ENCODE results near the gene CCHCR1.

The CCHCR1 gene

DNA sequence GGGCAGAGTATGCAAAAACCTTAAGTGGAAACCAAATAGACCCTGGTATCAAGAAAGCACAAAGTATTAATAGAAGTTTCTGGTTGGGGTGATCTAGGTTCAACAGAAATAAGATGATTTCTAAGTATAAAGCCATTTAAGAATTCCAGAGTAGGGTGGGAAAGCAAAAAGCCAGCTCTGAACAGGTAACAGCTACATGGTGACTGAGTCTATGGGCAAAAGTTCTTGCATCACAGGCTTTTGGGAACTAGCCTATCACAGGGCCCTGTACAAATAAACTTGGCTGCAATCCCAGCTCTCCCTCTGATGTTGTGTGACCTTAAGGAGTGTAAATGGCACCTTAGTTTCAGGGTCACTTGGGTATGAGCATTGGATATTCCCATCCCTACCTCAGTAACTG lies 6.3 kb upstream of the CCHCR1 start:
- no peak overlapping the region for H3K27ac ChIP-seq (ENCODE audit: low read depth, low read length)
- H3K4me1 ChIP-seq (ENCODE audit: control insufficient read depth in 5 of 5, insufficient read depth in 5 of 5, low read length in 5 of 5): peaks cover 5 to 9% (median 7%) of the 10 kb centered on the region in 5 donors
- no peaks in the 10 kb centered on the region for H3K9me3 ChIP-seq (ENCODE audit: control insufficient read depth in 5 of 5, low read length in 5 of 5)
- H3K9ac ChIP-seq (ENCODE audit: low read length in 5 of 5): no peak overlapping the region
- no peak overlapping the region for H3K4me3 ChIP-seq (ENCODE audit: low read depth in 1 of 5, low read length in 5 of 5)
- H3K36me3 ChIP-seq (ENCODE audit: control insufficient read depth in 5 of 5, insufficient read depth in 5 of 5, low read length in 5 of 5): peaks cover 0 to 14% (median 8%) of the 10 kb centered on the region in 5 donors
- peaks cover 0 to 5% (median 0%) of the 10 kb centered on the region in 5 donors for H3K27me3 ChIP-seq (ENCODE audit: control insufficient read depth in 5 of 5, insufficient read depth in 4 of 5, low read length in 5 of 5)

DNA sequence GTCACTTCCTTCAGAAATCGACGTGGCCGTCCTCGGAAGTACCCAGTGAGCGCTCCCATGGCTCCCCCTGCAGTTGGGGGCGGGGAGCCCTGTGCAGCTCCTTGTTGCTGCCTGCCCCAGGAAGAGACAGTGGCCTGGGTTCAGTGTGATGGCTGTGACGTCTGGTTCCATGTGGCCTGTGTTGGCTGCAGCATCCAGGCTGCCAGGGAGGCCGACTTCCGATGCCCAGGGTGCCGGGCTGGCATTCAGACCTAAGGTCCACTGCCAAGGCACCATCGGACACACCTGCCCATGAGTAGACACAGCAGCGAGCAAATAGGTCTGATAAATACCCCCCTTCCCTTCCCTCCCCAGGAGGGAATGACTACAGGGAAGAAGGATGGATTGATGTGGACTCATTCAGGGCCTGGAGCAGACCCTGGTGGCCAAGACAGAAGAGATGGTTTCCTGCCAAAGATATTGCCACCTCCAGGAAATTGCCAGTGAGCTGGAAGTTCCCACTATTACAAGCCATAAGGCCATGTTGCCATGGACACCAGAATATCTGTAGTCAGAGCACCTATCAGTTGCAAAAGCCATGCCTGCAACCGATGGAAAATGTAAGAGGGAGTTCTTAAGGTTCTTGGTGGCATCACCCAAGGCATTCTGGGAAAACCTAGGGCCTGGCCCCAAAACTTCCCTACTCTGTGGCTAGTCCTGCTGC lies 5.0 kb upstream of the CCHCR1 start:
- Histone ChIP-seq H3K9me3 (ENCODE audit: control insufficient read depth in 5 of 5, low read length in 5 of 5) (no peaks in the 10 kb centered on the region), H3K27ac (ENCODE audit: low read depth, low read length) (no peak overlapping the region), H3K36me3 (ENCODE audit: control insufficient read depth in 5 of 5, insufficient read depth in 5 of 5, low read length in 5 of 5) (peaks cover 0 to 14% (median 8%) of the 10 kb centered on the region in 5 donors), H3K27me3 (ENCODE audit: control insufficient read depth in 5 of 5, insufficient read depth in 4 of 5, low read length in 5 of 5) (peaks cover 0 to 5% (median 0%) of the 10 kb centered on the region in 5 donors), H3K4me3 (ENCODE audit: low read depth in 1 of 5, low read length in 5 of 5) (no peak overlapping the region), H3K9ac (ENCODE audit: low read length in 5 of 5) (no peak overlapping the region), H3K4me1 (ENCODE audit: control insufficient read depth in 5 of 5, insufficient read depth in 5 of 5, low read length in 5 of 5) (peaks cover 5 to 14% (median 11%) of the 10 kb centered on the region in 5 donors)

DNA sequence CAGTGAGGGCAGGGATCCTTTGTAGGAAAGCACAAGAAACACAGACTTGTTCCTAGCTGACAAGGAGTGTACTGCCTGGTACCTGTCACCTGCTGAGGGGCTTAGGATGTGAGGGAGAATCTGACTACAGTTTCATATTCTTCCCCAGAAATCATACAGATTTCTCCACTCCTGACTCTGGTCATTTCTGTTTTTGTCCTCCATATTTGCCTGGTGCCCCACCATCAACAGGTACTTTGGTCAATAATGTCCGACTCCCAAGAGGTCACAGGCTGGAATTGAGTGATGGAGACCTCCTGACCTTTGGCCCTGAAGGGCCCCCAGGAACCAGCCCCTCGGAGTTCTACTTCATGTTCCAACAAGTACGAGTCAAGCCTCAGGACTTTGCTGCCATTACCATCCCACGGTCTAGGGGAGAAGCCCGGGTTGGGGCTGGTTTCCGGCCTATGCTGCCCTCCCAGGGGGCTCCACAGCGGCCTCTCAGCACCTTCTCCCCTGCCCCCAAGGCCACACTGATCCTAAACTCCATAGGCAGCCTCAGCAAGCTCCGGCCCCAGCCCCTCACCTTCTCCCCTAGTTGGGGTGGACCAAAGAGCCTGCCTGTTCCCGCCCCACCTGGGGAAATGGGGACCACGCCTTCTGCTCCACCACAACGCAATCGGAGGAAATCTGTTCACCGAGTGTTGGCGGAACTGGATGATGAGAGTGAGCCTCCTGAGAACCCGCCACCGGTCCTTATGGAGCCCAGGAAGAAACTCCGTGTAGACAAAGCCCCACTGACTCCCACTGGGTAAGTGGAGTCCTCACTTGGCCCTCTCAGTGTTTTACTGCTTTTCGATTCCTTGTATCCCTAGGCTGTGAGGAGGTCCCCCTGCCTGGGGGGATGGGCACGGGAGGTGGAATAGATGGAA lies 3.9 kb upstream of the CCHCR1 start:
- peaks cover 0 to 14% (median 8%) of the 10 kb centered on the region in 5 donors for H3K36me3 ChIP-seq (ENCODE audit: control insufficient read depth in 5 of 5, insufficient read depth in 5 of 5, low read length in 5 of 5)
- peaks cover 0 to 5% (median 0%) of the 10 kb centered on the region in 5 donors for H3K27me3 ChIP-seq (ENCODE audit: control insufficient read depth in 5 of 5, insufficient read depth in 4 of 5, low read length in 5 of 5)
- H3K27ac ChIP-seq (ENCODE audit: low read depth, low read length): no peak overlapping the region
- no peaks in the 10 kb centered on the region for H3K9me3 ChIP-seq (ENCODE audit: control insufficient read depth in 5 of 5, low read length in 5 of 5)
- H3K4me3 ChIP-seq (ENCODE audit: low read depth in 1 of 5, low read length in 5 of 5): no peak overlapping the region
- H3K9ac ChIP-seq (ENCODE audit: low read length in 5 of 5): no peak overlapping the region
- peaks cover 7 to 21% (median 17%) of the 10 kb centered on the region in 5 donors for H3K4me1 ChIP-seq (ENCODE audit: control insufficient read depth in 5 of 5, insufficient read depth in 5 of 5, low read length in 5 of 5)

DNA sequence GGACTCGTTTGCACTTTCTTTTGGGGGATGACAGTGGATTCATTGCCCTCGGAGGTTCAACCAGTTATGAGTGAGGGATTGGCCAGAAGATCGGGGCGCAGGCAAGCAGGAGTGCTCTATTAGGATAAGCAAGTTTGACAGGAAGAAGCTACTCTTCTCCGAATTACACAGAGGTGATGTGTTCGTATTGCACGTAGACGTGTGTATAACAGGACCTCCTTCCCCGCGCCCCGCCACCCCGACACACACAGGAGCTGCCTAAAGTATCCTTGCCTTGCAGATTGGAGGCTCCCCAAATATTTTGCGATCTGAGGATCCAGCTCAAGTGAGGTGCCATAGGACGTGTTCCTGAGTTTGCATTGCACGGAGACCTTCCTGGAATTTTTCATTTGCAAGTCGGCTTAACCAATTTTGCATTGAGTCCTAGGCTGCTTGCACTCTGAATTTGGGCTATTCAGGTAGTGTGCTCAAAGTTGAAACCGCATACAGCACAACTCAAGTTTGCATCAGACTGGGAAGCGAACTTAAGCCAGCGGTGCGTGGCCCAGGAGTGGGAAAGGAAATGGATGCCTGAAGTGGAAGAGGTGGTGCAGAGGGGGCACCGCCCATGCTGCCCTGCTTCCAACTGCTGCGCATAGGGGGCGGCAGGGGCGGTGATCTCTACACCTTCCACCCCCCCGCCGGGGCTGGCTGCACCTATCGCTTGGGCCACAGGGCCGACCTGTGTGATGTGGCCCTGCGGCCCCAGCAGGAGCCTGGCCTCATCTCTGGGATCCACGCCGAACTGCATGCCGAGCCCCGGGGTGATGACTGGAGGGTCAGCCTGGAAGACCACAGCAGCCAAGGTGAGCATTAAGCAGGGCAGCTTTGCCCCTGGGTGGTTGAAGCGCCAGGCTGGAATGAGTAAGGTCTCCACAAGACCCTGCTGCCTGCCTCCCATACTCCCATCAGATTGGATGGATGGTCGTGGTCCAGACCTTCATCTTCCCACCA lies 1.6 kb upstream of the CCHCR1 start:
- no peaks in the 10 kb centered on the region for H3K9me3 ChIP-seq (ENCODE audit: control insufficient read depth in 5 of 5, low read length in 5 of 5)
- H3K36me3 ChIP-seq (ENCODE audit: control insufficient read depth in 5 of 5, insufficient read depth in 5 of 5, low read length in 5 of 5): peaks cover 0 to 21% (median 13%) of the 10 kb centered on the region in 5 donors
- H3K27ac ChIP-seq (ENCODE audit: low read depth, low read length): no peak overlapping the region
- peak overlapping the region; percentile 73 to 89 (median 86) for H3K4me3 ChIP-seq (ENCODE audit: low read depth in 1 of 5, low read length in 5 of 5)
- H3K4me1 ChIP-seq (ENCODE audit: control insufficient read depth in 5 of 5, insufficient read depth in 5 of 5, low read length in 5 of 5): peaks cover 7 to 21% (median 17%) of the 10 kb centered on the region in 5 donors
- peak overlapping the region in 4 of 5 donors; percentile 53 to 84 (median 66) for H3K9ac ChIP-seq (ENCODE audit: low read length in 5 of 5)
- H3K27me3 ChIP-seq (ENCODE audit: control insufficient read depth in 5 of 5, insufficient read depth in 4 of 5, low read length in 5 of 5): peaks cover 0 to 5% (median 0%) of the 10 kb centered on the region in 5 donors

DNA sequence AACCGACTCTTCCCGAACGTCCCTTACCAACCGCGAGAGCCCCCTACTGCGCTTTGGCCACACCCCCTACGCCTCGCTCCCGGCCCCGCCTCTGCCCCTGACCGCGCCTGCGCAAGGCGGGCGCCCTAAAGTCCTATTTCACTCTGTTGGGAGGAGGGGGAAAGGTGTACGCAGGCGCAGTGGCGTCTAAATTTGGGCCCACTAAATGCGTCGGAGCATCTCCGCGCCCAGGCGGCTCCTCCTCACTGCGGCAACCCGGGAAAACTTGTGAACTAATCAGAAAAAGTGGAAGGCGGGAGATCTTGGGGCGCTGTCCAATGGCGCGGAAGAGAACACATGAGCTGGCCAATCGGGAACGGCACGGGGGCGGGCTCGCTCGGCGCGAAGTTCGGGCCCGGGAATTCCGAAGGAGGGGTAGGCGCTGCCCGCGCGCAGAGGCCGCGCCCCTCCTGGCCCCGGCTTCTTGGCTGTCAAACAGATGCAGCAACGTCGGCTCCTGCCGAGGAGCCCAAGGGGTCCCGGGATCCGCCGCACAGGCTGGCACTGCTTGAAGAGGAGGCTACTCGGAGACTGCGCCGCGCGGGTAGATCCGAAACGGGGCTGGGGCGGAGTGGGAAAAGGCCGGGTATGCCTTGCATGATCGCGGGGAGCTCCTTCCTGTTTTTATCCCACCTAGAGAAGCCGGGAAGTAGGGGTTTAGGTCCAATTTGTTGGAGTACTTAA lies 699 bp upstream of the CCHCR1 start, which contains the start of gene TCF19:
Gene TCF19 (plus strand): TSS at position 450 of the 723 bp plus-strand sequence. CDS start 881 bp downstream, outside the sequence.
- Histone ChIP-seq H3K9me3 (ENCODE audit: control insufficient read depth in 5 of 5, low read length in 5 of 5) (no peaks in the 10 kb centered on the region), H3K27me3 (ENCODE audit: control insufficient read depth in 5 of 5, insufficient read depth in 4 of 5, low read length in 5 of 5) (peaks cover 0 to 5% (median 0%) of the 10 kb centered on the region in 5 donors), H3K4me1 (ENCODE audit: control insufficient read depth in 5 of 5, insufficient read depth in 5 of 5, low read length in 5 of 5) (peaks cover 7 to 21% (median 17%) of the 10 kb centered on the region in 5 donors), H3K36me3 (ENCODE audit: control insufficient read depth in 5 of 5, insufficient read depth in 5 of 5, low read length in 5 of 5) (peaks cover 0 to 27% (median 13%) of the 10 kb centered on the region in 5 donors), H3K9ac (ENCODE audit: low read length in 5 of 5) (peak within 1 kb of the TSS in 4 of 5 donors; percentile 74 to 84 (median 80)), H3K4me3 (ENCODE audit: low read depth in 1 of 5, low read length in 5 of 5) (peak within 1 kb of the TSS; percentile 73 to 89 (median 87)), H3K27ac (ENCODE audit: low read depth, low read length) (peak within 1 kb of the TSS; percentile 30)

DNA sequence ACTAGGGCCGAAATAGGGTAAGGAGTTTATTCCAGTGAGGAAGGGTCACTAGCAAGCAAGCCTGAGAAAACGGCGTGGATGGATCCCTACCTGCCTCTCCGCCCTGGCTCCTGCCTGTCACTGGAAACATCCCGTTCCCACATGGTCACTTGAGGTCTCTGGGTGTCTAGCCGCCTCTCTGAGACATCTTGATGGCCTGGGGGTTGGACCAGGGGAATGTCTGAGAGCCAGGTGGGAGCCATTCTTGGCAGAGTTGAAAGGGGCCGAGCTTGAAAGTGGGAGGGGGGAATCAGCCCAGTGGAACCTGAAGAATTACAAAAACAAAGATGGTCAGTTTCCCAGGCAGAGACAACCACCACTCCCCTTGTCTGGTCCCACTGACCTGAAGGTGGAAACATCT lies 961 bp downstream of the CCHCR1 start:
- peaks cover 7 to 21% (median 17%) of the 10 kb centered on the region in 5 donors for H3K4me1 ChIP-seq (ENCODE audit: control insufficient read depth in 5 of 5, insufficient read depth in 5 of 5, low read length in 5 of 5)
- no peaks in the 10 kb centered on the region for H3K9me3 ChIP-seq (ENCODE audit: control insufficient read depth in 5 of 5, low read length in 5 of 5)
- peak overlapping the region in 1 of 5 donors; percentile 17 for H3K9ac ChIP-seq (ENCODE audit: low read length in 5 of 5)
- H3K27me3 ChIP-seq (ENCODE audit: control insufficient read depth in 5 of 5, insufficient read depth in 4 of 5, low read length in 5 of 5): peaks cover 0 to 5% (median 0%) of the 10 kb centered on the region in 5 donors
- H3K4me3 ChIP-seq (ENCODE audit: low read depth in 1 of 5, low read length in 5 of 5): no peak overlapping the region
- no peak overlapping the region for H3K27ac ChIP-seq (ENCODE audit: low read depth, low read length)
- H3K36me3 ChIP-seq (ENCODE audit: control insufficient read depth in 5 of 5, insufficient read depth in 5 of 5, low read length in 5 of 5): peaks cover 0 to 17% (median 12%) of the 10 kb centered on the region in 5 donors

DNA sequence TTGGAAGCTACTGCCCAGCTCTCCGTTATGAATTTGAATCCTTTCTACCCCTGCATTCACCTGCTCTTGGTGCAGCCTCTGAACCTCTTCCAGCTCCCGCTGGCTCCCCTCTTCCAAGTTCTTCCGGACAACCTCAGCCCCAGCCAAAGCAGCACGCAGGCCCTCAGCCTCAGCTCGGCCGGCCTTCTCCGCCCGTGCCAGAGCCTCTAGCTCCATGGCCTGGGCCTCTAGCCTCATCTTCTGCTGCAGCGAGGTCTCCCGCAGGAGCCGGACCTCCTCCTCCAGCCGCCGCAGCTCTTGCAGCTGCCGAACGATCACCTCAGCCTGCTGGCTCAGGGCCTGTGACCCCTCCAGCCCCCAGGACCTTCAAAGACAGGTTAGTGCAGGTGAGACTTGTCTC lies 3.2 kb downstream of the CCHCR1 start:
- H3K27me3 ChIP-seq (ENCODE audit: control insufficient read depth in 5 of 5, insufficient read depth in 4 of 5, low read length in 5 of 5): peaks cover 0 to 2% (median 0%) of the 10 kb centered on the region in 5 donors
- H3K4me3 ChIP-seq (ENCODE audit: low read depth in 1 of 5, low read length in 5 of 5): no peak overlapping the region
- H3K36me3 ChIP-seq (ENCODE audit: control insufficient read depth in 5 of 5, insufficient read depth in 5 of 5, low read length in 5 of 5): peaks cover 0 to 35% (median 27%) of the 10 kb centered on the region in 5 donors
- H3K4me1 ChIP-seq (ENCODE audit: control insufficient read depth in 5 of 5, insufficient read depth in 5 of 5, low read length in 5 of 5): peaks cover 4 to 17% (median 14%) of the 10 kb centered on the region in 5 donors
- no peak overlapping the region for H3K9ac ChIP-seq (ENCODE audit: low read length in 5 of 5)
- no peaks in the 10 kb centered on the region for H3K9me3 ChIP-seq (ENCODE audit: control insufficient read depth in 5 of 5, low read length in 5 of 5)
- H3K27ac ChIP-seq (ENCODE audit: low read depth, low read length): no peak overlapping the region

DNA sequence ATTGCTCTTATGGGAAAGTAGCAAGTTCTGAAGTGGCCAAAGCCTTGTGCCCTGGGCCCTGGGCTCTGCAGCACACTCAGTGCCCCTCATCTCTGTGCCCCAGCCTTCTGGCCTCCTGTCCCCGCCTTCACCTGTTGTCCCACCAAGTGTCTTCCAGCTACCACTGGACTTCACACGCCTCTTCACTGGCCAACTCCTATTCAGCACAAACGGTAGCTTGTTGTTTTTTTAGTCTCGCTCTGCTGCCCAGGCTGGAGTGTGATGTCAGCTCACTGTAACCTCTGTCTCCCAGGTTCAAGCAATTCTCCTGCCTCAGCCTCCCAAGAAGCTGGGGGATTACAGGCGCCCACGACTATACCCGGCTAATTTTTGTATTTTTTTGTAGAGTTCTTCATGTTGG lies 4.8 kb downstream of the CCHCR1 start:
- Histone ChIP-seq H3K4me1 (ENCODE audit: control insufficient read depth in 5 of 5, insufficient read depth in 5 of 5, low read length in 5 of 5) (peaks cover 2 to 6% (median 4%) of the 10 kb centered on the region in 5 donors), H3K9ac (ENCODE audit: low read length in 5 of 5) (no peak overlapping the region), H3K9me3 (ENCODE audit: control insufficient read depth in 5 of 5, low read length in 5 of 5) (no peaks in the 10 kb centered on the region), H3K4me3 (ENCODE audit: low read depth in 1 of 5, low read length in 5 of 5) (no peak overlapping the region), H3K36me3 (ENCODE audit: control insufficient read depth in 5 of 5, insufficient read depth in 5 of 5, low read length in 5 of 5) (peaks cover 0 to 43% (median 32%) of the 10 kb centered on the region in 5 donors), H3K27me3 (ENCODE audit: control insufficient read depth in 5 of 5, insufficient read depth in 4 of 5, low read length in 5 of 5) (no peaks in the 10 kb centered on the region), H3K27ac (ENCODE audit: low read depth, low read length) (no peak overlapping the region)
